Stimulated activated naive CD4-positive, alpha-beta T cell treated with Interleukin-2 at 50 U/mL for 16 hours (primary cell): ENCODE data around the gene BATF3.

Source experiments
- DNase-seq: peaks from one replicate; lab custom pipeline; 2025; lab: John Stamatoyannopoulos, UW

The BATF3 gene

GRCh38 chr1:212703991-212704564 is 4.4 kb upstream of the BATF3 start:
- no peak for DNase-seq

DNA sequence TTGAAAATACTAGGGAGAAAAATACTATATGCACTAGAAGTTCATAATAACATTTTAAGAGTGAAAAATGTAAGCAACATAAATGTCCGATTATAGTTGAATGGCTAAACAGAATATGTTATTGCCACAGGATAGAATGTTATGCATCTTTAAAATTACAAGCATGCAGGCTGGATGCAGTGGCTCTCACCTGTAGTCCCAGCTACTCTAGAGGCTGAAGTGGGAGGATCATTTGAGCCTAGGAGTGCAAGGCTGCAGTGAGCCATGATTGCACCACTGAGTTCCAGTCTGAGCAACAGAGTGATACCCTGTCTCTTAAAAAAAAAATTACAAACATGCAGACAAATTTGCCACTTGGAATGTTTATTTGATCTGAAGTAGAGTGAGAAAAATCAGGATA is 3.0 kb upstream of the BATF3 start:
- no peak for DNase-seq

GRCh38 chr1:212701910-212702309 is 2.3 kb upstream of the BATF3 start:
- DNase-seq: no peak

DNA sequence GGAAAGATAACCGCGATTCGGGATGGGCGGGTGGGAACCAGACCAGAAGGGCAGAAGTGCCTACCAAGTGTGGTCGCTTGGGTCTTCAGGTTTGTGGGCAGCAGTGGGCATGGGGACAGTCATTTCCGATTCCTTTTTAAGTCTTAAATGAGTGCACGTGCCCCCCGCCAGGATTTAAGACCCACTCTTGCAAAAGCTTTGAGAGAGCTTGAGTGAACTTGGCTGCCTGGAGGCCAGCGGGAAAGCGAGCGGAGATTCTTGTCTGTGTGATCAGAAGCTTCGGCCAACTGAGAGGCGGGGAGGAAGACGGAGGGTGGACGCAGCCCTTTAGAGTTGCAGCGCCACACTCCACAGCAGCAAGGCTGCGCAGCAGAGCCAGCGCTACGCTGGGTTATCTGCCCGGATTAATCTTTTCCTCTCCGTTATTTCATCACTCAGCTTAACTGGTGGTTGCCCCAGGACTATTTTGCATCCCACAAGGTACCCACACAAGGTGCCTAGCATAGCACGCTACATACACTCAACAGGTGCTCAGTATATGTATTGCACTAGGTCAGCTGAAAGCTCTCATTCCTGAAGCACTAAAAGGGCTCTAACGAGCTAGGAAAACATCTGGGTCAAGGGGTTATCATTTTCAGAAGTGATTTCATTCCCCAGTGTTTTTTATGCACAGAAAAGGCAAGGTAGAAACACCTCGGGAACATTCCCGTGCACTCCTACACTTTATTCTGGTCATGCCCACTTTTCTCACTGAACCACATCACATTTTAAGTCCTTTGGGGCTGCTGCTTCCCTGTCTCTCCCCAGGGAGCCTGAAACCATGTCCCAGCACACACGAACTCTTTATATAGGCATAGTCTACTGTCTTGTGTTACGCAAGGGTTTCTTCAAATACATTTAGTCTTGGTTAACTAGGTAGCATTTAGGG is 1.5 kb upstream of the BATF3 start:
- peak; percentile 29 for DNase-seq

DNA sequence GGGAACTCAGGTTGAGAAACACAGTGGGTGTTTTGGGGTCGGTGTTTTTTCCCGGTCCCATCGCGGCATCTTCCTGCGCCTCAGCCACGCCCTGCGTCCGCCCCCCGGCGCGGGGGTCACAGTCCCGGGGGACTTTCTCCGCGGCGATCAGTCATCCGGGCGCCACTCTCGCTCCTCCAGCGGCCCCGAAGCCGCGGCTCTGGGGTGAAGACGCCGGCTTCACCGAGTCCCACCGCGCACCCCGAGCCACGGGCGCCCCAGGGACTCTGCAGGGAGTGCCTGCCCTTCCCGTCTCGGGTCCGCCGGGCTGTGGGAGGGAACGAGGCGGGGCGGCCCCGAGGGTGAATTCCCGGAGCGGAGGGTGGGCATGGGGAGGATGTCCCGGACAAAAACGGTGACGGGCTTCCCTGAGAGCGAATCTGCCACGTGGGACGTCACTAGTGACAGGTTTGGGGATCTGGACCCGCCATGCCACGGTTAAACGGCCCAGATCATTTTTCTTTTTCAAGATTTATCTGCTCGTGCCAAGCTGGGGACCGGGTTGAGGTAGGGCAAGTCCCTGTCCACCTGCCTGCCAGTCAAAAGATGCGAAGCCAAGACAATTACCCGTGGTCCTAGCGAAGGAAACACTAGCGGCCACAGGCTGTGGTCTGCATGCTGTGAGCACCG is 717 bp upstream of the BATF3 start:
- peak; percentile 76 for DNase-seq

DNA sequence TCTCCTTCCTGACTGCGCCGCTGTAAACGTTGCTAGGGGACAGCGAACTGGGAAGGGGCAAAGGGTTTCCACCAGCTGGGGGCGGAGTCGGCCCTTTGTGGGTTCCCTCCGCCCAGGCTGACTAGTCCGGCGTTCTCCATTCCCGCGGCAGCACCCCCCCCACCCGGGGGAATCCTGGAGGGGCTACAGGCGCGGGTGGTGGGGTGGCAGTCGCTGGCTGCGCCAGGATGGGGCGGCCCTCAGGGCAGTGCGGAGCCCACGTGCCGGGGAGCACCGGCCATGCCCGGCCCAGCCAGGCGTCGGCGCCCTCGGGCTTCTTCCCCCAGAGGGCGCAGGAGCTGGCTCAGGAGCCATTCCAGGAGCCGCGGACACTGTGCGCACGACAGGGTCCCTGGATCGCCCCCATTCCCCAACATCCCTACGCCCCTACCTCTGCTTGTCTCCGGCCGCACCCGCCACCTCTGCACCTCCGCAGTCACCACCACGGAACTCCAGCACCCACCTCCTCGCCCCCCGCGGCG is 476 bp downstream of the BATF3 start:
- DNase-seq: peak; percentile 55

DNA sequence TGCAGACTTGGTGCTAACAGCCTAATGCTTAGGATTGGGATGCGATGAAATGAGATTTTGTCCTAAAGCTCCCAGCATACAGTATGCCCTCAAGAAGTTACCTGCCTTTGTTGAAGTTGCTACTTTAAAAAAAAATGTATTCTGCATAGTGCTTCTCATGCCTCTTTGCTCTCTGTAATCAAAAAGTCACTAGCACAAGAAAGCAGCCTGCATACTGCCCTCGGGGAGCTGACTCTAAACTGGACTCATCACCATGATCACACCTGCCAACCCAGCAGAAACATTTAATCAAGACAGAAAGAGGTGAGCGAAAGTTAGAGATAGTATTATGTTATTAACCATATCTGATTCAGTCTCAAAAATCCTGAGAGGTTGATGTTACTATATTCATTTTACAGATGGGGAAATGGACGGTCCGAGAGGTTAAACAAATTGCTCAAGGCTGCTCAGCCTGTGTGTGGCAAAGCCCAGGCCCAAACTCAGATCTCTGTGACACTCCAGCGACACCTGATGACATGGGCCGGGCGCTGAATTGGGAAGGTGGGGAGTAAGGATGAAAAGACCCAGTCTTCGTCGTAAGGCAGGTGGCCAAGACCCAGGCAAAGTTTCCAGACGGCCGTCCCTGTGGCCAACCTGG is 1.1 kb downstream of the BATF3 start:
- DNase-seq: no peak

DNA sequence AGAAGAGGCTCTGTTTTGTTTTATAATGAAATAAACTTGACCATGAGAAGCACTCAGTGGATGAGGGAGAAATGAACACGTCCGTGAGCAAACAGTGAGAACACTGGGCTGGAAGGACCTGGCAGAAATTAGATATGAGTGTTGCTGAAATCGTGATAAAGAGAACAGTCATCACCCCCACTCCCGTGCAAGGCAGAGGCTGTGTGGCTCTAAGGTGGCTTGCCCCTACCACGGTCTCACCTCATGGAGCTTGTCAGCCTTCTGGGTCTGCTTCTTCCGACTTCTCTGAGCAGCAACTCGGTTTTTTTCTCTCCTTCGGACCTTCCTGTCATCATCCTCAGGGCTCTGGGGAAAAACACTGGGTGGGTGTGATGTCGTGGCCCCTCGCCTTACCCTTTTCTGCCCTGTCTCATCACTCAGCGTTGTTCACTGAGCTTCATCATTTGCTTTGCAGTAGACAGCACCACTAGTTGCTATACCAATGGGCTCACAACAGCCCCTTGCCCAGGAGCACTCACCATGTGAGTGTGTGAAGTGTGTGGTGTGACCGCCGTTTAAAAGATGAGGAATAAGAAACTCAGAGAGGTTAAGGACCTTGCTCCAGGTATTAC is 2.8 kb downstream of the BATF3 start:
- no peak for DNase-seq

- no peak for DNase-seq
Observed at GRCh38 chr1:212692774-212693644, 6.6 kb downstream of the BATF3 start.

DNA sequence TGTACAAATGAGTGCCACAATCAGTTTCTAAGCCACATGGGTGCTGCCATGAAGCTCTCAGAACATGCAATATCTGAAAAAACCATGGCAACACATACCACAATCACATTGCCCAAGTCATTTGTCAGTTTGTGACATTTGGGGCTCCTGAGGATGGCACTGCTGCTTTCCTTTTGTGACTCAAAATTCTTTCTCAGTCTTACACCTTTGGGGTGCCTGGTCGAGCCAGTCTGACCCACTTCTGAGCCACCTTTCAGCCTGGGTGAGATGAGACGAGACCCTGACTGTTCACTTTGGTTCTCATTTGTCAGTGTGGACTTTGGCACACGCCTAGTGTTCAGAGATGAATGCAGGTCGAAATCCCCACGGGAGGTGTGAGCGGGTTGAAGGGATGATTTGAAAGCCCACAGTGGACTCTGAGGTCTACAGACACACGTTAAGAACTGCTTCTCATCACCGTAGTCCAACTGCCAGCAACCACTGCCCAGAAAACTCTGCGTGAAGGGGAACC is 8.0 kb downstream of the BATF3 start:
- DNase-seq: no peak

GRCh38 chr1:212690816-212691403 is 8.7 kb downstream of the BATF3 start:
- DNase-seq: no peak

DNA sequence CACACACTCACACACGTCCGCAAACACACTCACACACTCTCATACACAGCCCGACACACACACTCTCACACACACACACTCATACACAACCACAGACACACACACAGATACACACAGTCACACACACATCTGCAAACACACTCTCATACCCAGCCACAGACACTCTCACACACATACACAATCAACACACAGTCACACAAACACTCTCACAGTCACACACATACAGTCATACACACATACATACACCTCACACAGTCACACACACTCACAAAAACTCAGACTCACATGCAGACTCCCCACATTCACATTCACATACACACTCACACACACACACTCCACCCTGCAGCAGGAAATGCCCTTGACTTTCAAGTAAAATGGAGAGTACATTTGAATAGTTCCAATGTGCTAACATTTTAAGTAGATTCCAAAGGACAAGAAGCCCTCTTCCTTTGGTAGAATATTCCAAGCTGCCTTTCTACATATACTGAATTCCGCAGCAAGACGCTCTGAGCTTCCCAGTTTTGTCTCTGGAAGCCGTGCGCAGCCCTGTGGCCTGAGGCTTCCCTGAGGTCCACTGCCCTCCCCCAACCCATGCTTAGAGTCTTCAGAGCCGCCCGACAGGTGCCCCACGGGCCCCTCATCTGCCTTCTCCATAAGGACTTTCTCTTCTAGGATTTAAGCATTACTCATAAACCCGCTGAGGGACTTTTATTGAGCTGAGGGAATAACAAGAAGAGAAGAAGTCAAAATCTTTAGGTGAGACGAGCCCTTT is 9.7 kb downstream of the BATF3 start:
- DNase-seq: no peak

DNA sequence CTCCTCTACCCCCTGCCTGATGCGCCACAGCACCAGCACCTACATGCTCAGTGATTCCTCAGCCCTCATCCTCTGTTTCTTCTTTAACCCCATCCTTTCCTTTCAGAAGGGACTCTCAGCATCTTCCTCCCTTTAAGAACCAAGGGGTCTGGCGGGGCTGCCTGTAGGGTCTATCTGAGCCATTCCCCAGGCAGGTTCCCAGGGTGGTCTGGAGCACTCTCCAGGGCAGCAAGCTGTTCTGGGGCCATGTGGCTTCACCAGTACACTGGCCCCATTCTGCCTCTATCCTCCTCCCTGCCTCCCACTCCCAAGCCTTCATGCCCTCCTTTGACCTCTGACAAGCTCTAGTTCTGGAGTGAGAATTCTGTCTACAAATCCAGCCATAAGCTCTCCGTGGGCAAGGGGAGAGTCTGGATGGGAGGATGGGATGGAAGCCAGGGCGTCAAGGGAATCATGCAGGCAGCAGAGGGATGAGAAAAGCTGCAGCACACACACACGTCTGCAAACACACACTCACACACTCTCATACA is 10.4 kb downstream of the BATF3 start:
- DNase-seq: no peak

- no peak for DNase-seq
Observed at GRCh38 chr1:212688341-212689047, 11.1 kb downstream of the BATF3 start.

GRCh38 chr1:212687811-212688210 is 11.8 kb downstream of the BATF3 start:
- no peak for DNase-seq

DNA sequence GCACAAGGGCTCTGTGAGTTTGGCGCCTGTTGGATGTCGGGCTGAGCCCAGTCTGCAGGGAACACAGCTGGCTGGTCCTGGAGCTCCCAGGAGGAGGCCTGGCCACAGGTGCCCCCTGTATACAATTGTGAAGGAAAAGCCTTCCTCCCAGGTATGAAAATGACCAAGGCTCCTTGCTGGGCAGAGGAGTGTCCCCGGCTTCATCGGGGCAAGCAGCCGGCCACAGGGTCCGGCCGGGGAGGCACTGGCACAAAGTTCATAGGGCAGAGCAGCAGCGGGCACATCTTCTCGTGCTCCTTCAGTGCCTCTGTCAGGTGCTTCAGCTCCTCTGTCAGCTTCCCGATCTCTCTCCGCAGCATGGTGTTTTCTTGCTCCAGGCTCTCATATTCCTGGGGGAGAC is 13.0 kb downstream of the BATF3 start:
- DNase-seq: no peak

GRCh38 chr1:212686069-212686468 is 13.6 kb downstream of the BATF3 start:
- no peak for DNase-seq

DNA sequence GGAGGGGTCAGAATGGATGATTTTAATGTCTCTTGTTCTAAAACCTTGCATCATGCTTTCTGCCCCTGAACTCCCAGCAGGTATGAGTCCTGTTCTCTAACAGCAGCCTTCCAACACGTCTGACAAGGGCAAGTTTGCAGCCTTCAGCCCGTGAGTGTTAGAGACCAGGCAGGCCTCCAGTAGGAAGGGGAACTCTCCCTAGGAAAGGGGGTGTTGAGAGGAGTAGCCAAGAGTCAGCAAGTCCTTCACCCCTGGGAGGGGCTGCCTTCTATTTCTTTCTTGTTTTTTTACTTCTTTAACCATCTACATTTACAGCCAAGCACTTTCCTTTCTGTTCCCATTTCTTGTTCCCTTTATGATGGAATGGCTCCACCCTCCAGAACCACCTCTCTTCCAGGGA is 14.2 kb downstream of the BATF3 start:
- DNase-seq: no peak
